Measurements from ENCODE around the gene RUNX2. TPM values are rescaled to one million over a fixed set of nuclear protein-coding genes. Genes with fewer than 3 reads are reported as not detected.

Gene RUNX2
- total and polyA plus RNA-seq, 9 of the 15 experiments (the other 6 are each of a cell fraction or from before 2014, with no cell fraction given): 0.29 to 1.00 (median 0.43) TPM

- TF ChIP-seq MGA (IDR thresholded peaks at IDR 0.05) (no peak), ELF1 (tag; IDR thresholded peaks at IDR 0.05) (0 out of 2 replicates have a peak, but pooled peaks have one; percentile 25), SPI1 (IDR thresholded peaks at IDR 0.05; ENCODE audit: borderline replicate concordance, low read depth, low read length) (peak; percentile 15; the same call in 1 of the 2 replicates), E2F3 (CRISPR knock-in tag; IDR thresholded peaks at IDR 0.05) (no peak), TAF7 (tag; IDR thresholded peaks at IDR 0.05) (no peak), ZNF165 (CRISPR knock-in tag; IDR thresholded peaks at IDR 0.05; ENCODE audit: borderline replicate concordance) (no peak), ARID1B (IDR thresholded peaks at IDR 0.05) (peak; percentile 27; the same call in 1 of the 2 replicates), ZNF707 (CRISPR knock-in tag; conservative IDR thresholded peaks at IDR 0.05) (no peak), GTF2A2 (tag; IDR thresholded peaks at IDR 0.05) (no peak), U2AF1 (optimal IDR thresholded peaks at IDR 0.05; ENCODE audit: low read depth, low read length) (no peak), XRCC3 (IDR thresholded peaks at IDR 0.05) (no peak)
- TF ChIP-seq, protein P1, sequence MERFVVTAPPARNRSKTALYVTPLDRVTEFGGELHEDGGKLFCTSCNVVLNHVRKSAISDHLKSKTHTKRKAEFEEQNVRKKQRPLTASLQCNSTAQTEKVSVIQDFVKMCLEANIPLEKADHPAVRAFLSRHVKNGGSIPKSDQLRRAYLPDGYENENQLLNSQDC (CRISPR knock-in tag; IDR thresholded peaks at IDR 0.05): no peak
- TF ChIP-seq, protein P2, sequence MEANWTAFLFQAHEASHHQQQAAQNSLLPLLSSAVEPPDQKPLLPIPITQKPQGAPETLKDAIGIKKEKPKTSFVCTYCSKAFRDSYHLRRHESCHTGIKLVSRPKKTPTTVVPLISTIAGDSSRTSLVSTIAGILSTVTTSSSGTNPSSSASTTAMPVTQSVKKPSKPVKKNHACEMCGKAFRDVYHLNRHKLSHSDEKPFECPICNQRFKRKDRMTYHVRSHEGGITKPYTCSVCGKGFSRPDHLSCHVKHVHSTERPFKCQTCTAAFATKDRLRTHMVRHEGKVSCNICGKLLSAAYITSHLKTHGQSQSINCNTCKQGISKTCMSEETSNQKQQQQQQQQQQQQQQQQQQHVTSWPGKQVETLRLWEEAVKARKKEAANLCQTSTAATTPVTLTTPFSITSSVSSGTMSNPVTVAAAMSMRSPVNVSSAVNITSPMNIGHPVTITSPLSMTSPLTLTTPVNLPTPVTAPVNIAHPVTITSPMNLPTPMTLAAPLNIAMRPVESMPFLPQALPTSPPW (CRISPR knock-in tag; IDR thresholded peaks at IDR 0.05): no peak
Measured at GRCh38 chr6:45535933-45536332, 207.8 kb downstream of the RUNX2 start (continued).

Data from K562 (cell line).